Measurements from ENCODE around the gene RAD9B. TPM values are rescaled to one million over a fixed set of nuclear protein-coding genes. Genes with fewer than 3 reads are reported as not detected.

RAD9B gene
- polyA plus RNA-seq, 5 donors, result 1.1 to 2.4 (median 1.4) TPM

Other genes with a start within 250 kb of the RAD9B start
- 100 to 1,000 TPM; 114 to 156 (median 122) TPM for gene ATP2A2, start 221.1 kb upstream of the RAD9B start, polyA plus RNA-seq (ENCODE audit: insufficient read depth in 1 of 5, insufficient read length in 5 of 5, low replicate concordance in 1 of 5)
- 10 to 100 TPM; 72.8 to 98.7 (median 86.4) TPM for gene ANAPC7, start 98.6 kb upstream of the RAD9B start, polyA plus RNA-seq (ENCODE audit: insufficient read depth in 1 of 5, insufficient read length in 5 of 5, low replicate concordance in 1 of 5)
- 100 to 1,000 TPM; 199 to 264 (median 220) TPM for gene ARPC3, start 52.0 kb upstream of the RAD9B start, polyA plus RNA-seq (ENCODE audit: insufficient read depth in 1 of 5, insufficient read length in 5 of 5, low replicate concordance in 1 of 5)
- gene GPN3, start 34.1 kb upstream of the RAD9B start, polyA plus RNA-seq (ENCODE audit: insufficient read depth in 1 of 5, insufficient read length in 5 of 5, low replicate concordance in 1 of 5), result 10 to 100 TPM; 26.5 to 33.1 (median 28.4) TPM
- gene FAM216A, start 33.5 kb upstream of the RAD9B start, polyA plus RNA-seq (ENCODE audit: insufficient read depth in 1 of 5, insufficient read length in 5 of 5, low replicate concordance in 1 of 5), result 10 to 100 TPM; 13.4 to 21.2 (median 18.0) TPM
- gene VPS29, start 220 bp upstream of the RAD9B start, polyA plus RNA-seq (ENCODE audit: insufficient read depth in 1 of 5, insufficient read length in 5 of 5, low replicate concordance in 1 of 5), result 100 to 1,000 TPM; 112 to 175 (median 143) TPM
- 10 to 100 TPM; 11.9 to 16.5 (median 14.4) TPM for gene PPTC7, start 81.0 kb downstream of the RAD9B start, polyA plus RNA-seq (ENCODE audit: insufficient read depth in 1 of 5, insufficient read length in 5 of 5, low replicate concordance in 1 of 5)
- 10 to 100 TPM; 65.8 to 89.2 (median 76.5) TPM for gene TCTN1, start 111.8 kb downstream of the RAD9B start, polyA plus RNA-seq (ENCODE audit: insufficient read depth in 1 of 5, insufficient read length in 5 of 5, low replicate concordance in 1 of 5)
- 10 to 100 TPM; 14.8 to 18.1 (median 17.6) TPM for gene HVCN1, start 186.8 kb downstream of the RAD9B start, polyA plus RNA-seq (ENCODE audit: insufficient read depth in 1 of 5, insufficient read length in 5 of 5, low replicate concordance in 1 of 5)
- gene PPP1CC, start 240.6 kb downstream of the RAD9B start, polyA plus RNA-seq (ENCODE audit: insufficient read depth in 1 of 5, insufficient read length in 5 of 5, low replicate concordance in 1 of 5), result 100 to 1,000 TPM; 157 to 214 (median 204) TPM